ENCODE data around the gene LLGL1.

- TF ChIP-seq EZH2 (IDR thresholded peaks at IDR 0.05), result no peak
- TF ChIP-seq CTCF (IDR thresholded peaks at IDR 0.05 in 2 of 3, conservative IDR thresholded peaks at IDR 0.05 in 1 of 3; ENCODE audit: borderline replicate concordance in 1 of 3, insufficient read depth in 1 of 3, low read depth in 2 of 3, low read length in 2 of 3), result no peak
- no peak for TF ChIP-seq REST (IDR thresholded peaks at IDR 0.05; ENCODE audit: low read depth)
- TF ChIP-seq EZH2phosphoT487 (IDR thresholded peaks at IDR 0.05; ENCODE audit: borderline replicate concordance), result no peak
- no peak for TF ChIP-seq POLR2A (IDR thresholded peaks at IDR 0.05; ENCODE audit: borderline replicate concordance, extremely low read depth, insufficient read depth, insufficient read length)
- no peak for TF ChIP-seq CEBPB (IDR thresholded peaks at IDR 0.05; ENCODE audit: low read depth)
- TF ChIP-seq RAD21 (IDR thresholded peaks at IDR 0.05; ENCODE audit: low read depth), result no peak
- TF ChIP-seq ZNF274 (IDR thresholded peaks at IDR 0.05; ENCODE audit: low read depth, low read length), result no peak
These were observed 40.0 kb upstream of the LLGL1 start for GRCh38 chr17:18185391-18185790.
